Fibroblast of the aortic adventitia (primary cell): Measurements from ENCODE around the gene ZDHHC7. TPM values are rescaled to one million over a fixed set of nuclear protein-coding genes. Genes with fewer than 3 reads are reported as not detected.

Experiments
- DNase-seq: peaks from one replicate; pipeline ENCODE4 v3.0.0-alpha.2; 2010; ENCODE audit warnings: low read depth
- H3K4me3 ChIP-seq: 2 replicates; pipeline ENCODE4 v1.5.1; 2011; ENCODE audit warnings: low read depth, mild to moderate bottlenecking, control low read depth, low read length, moderate library complexity
- total RNA-seq: library from RNA; depleted of rRNA; stranded (reverse); fragments of >200 nt; gene quantifications from 2 replicates; pipeline ENCODE4 v1.2.3, GENCODE V29; 2012; ENCODE audit warnings: low replicate concordance
- TF ChIP-seq, protein P1 (sequence below): IDR thresholded peaks from 2 replicates; pipeline ENCODE4 v1.5.1; 2011; ENCODE audit warnings: mild to moderate bottlenecking, low read length, control low read depth, inconsistent platforms; ENCODE audit not compliant: insufficient read depth

ZDHHC7 gene
- total RNA-seq, 1 donor: 82.5 TPM

DNA sequence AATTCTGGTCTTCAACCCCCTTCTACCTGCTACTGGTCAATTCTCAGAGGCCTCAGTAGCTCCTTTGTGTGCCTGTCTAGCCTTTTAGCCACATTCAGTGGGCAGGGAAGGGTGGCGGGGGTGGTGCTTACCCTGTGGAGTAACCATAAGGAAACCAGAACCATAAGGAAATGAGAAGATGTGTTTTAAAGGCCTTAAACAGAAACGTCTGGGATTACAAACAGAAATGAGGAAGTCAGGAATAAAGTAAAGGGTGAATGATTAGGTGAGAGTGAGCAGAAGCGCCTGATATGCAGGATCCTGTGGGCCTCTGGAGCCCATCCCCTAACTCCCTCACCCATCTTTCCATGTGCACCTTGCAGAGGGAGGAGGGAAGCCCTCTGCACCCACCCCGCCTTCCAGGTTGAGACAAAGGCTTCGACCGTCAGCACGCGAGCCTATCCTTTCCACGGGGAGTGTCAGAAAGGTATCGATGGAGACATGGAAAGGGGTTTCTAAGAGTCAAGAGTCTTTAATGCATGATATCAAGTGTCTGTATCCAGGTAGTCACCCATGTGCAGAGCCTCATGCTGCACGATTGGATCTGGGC, 36.6 kb upstream of the ZDHHC7 start:
- TF ChIP-seq, protein P1, sequence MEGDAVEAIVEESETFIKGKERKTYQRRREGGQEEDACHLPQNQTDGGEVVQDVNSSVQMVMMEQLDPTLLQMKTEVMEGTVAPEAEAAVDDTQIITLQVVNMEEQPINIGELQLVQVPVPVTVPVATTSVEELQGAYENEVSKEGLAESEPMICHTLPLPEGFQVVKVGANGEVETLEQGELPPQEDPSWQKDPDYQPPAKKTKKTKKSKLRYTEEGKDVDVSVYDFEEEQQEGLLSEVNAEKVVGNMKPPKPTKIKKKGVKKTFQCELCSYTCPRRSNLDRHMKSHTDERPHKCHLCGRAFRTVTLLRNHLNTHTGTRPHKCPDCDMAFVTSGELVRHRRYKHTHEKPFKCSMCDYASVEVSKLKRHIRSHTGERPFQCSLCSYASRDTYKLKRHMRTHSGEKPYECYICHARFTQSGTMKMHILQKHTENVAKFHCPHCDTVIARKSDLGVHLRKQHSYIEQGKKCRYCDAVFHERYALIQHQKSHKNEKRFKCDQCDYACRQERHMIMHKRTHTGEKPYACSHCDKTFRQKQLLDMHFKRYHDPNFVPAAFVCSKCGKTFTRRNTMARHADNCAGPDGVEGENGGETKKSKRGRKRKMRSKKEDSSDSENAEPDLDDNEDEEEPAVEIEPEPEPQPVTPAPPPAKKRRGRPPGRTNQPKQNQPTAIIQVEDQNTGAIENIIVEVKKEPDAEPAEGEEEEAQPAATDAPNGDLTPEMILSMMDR: no peak
- no peak for DNase-seq
- H3K4me3 ChIP-seq: no peak overlapping the region

DNA sequence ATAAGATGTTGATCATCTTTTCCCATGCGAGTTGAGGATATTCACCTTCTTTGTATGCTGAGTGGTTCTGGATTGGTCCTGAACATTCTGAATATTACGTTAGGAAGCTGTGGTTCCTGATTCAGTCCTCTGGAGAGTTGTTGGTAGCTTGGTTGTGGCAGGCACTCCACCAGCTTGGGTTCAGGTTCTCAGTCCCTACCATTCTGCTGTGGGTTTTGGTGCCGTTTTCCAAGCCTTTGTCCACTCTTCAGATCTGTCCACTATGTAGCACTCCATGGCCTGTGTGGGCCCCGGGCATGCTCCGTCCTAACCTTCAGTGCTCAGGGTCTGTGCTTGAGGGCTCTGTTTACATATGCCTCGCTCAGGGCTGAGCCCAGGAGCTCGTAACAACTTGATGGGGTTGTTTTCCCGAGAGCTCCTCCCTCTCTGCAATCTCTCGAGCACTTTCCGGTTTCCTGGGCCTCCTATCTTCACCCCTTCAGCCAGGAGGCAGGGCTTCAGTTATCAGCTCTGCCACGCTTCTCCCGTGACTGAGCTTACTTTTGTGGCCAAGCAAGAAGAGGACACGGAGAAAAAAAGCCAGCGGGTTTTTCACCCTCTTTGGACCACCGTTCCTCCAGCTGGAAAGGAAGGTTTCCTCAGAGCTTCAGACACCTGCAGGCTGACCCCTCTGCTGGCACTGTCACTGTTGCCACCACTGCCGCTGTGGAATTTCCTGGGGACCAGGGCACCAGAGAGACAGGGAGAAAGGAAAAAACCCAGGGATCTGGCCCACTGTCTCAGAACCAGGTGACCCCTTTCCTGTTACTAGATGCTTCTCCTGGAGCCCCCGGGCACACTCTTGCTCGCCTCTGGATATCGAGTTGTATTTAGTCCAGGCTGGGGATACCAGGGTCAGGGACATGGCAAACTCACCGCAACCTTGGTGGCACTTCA, 35.9 kb upstream of the ZDHHC7 start:
- no peak for DNase-seq
- TF ChIP-seq, protein P1: no peak
- no peak overlapping the region for H3K4me3 ChIP-seq

DNA sequence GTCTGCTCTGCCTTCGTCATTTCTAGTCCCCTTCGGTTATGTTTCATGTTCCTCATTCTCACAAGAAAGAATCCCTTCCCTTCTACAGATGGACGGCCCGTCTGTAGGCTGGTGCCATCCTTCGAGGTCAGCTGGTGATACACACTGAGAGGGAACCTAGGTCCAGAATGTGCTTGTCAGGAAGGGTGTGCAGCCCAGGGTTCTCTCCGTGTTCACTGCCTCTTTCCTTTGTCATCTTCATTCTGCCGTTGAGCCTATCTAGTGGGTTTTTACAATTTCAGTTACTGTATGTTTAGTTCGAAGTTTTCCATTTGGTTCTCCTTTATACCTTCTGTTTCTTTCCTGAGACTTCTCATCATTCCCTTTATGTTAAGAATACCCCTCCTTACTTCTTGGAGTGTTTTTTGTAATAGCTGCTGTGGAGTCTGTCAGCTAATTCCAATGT, 35.2 kb upstream of the ZDHHC7 start:
- H3K4me3 ChIP-seq: no peak overlapping the region
- no peak for DNase-seq
- TF ChIP-seq, protein P1: no peak

DNA sequence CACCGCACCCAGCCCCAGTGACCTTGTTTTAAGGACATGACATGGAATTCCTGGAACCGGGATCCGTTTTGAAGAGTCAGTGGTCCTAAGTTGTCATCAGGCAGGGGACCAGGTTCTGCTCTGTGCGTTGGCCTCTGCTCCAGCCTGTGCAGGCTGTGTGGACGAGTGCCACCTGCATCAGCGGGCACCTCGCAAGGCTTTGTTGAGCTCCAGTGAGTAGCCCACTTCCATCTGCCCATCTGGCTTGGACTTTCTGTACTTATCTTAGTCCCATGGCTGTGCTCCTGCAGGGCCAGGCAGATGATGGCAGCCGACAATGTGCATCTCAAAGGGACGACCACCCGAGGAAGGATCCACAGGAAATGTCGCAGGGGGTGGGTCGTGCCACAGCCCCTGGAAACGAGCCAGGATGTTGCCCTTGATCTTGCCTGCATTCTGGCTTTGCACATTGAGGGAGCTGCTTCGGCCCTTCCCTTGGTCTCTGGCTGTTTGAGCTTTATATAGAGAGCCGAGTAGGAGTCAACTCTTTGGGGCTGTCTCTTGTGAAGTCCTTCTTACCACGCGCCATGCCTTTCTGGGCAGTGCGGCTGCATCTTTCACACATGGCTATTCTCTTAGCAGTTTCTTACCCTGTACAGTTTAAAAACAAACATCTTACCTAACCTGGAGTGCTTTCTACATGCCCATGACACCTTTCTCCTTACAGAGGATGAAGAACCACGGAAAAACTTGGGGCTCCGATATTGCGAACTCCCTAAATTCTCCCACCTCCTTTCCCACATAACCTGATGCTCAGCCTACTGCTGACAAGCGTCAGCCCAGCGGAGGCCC, 34.5 kb upstream of the ZDHHC7 start:
- TF ChIP-seq, protein P1: no peak
- no peak for DNase-seq
- no peak overlapping the region for H3K4me3 ChIP-seq

- H3K4me3 ChIP-seq: no peak overlapping the region
- no peak for DNase-seq
- TF ChIP-seq, protein P1: no peak
Measured at GRCh38 chr16:85045077-85045476, 33.7 kb upstream of the ZDHHC7 start.

GRCh38 chr16:85042606-85043005, 31.3 kb upstream of the ZDHHC7 start:
- no peak overlapping the region for H3K4me3 ChIP-seq
- DNase-seq: no peak
- TF ChIP-seq, protein P1: no peak
